Stimulated activated CD8-positive, alpha-beta memory T cell treated with anti-CD3 and anti-CD28 coated beads, Interleukin-7, amount 100 ng/mL, for 48 hours (primary cell): ENCODE data around the gene PHACTR3.
"Not testable (repeated sequence)": the region's sequence is repeated elsewhere in the genome, so short reads cannot be mapped to it uniquely, and the experiment has no call there.

Experiments used
- DNase-seq, 2 donors: peaks; one replicate each; pipeline ENCODE4 v3.0.0-alpha.2; 2020; ENCODE audit warnings: low read depth in 1 of 2; ENCODE audit errors: extremely low read depth in 1 of 2

The PHACTR3 gene

DNA sequence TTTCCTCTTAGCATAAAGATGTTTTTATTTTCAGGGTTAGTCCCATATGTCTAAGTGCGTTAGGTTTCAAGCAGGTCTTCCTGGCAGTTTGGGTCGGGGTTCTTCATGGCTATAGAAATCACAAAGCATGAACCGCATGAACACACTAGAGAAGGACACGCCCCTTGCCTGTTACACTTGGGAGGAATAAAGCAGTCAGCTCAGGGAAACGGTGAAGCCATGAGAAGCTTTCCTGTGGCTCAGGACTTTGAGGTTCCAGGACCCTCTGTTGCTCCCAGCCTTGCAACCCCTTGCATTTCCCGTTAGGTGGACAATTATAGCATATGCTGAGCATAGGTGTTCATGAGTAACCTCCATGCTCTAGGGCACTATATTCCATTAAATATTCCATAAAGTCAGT is 232.4 kb downstream of the PHACTR3 start:
- no peak for DNase-seq

DNA sequence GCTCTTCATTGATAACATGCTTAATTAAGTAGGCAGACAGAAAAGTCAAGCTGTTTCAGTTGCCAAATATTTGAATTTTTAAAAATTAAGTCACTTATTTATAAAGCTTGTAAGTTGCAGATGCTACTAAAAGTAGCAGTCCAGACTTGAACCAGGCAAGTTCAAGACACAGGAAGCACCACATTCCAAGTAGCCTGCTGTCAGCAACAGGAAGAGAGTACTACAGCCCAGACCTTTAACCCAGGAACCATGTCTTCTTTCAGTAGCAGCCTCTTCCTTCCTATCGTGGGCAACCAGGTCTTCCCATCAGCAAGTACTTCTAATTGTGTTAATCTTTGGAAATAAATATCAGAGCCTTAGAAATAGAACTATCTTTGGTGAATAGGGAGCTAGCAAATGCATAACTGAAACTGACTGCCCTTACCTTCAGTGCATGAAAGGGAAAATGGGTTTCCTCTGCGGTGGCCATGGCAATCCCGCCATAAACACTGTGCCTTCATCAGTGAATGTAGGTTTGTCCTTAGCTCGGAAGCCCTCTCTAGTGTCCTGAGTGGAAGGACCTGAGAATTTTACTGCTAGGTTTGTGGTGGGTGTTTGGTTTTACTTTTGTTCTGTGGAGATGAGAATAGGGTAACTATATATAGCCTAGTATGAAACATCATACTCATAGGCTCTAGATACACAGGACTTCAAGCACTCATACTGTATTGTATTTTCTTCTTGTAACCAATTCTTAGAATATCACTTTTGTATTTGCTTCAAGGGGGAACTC is 233.5 kb downstream of the PHACTR3 start:
- no peak for DNase-seq

DNA sequence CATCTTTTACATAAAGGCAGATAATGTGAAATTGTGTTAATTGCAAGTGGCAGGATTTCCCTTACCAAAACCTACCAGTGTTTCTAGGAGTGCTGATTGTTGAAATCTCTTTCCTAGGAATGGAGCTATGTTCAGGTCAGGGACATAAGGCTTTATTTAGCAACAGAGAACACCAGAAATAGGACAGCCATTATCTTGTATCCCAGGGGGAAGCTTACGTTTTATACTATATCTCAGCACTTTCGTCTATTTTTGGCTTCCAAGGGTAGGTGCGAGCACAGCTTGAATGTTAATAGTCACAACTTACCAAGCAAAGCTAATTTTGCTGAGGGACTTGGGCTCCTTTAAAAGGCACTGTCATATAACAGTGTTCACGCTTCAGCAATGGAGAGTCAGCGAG is 235.1 kb downstream of the PHACTR3 start:
- no peak for DNase-seq

DNA sequence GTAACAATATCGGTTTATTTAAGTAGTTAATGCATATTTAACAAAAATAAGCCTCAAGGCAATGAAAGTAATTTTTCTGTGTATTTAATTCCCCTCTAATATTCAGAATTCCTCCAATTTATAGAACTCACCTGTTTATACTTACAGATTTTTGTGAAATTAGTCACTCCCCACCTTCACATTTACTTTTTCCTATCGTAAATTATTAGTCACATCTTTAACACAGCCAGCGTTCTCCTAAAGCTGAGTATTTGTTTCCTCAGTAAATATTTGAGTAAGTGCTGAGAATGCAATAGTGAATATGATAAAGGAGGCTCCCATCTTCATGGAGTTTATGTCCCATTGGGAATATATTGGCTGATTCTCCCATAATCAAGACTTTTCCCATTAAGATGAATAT is 241.1 kb downstream of the PHACTR3 start:
- DNase-seq: no peak

DNA sequence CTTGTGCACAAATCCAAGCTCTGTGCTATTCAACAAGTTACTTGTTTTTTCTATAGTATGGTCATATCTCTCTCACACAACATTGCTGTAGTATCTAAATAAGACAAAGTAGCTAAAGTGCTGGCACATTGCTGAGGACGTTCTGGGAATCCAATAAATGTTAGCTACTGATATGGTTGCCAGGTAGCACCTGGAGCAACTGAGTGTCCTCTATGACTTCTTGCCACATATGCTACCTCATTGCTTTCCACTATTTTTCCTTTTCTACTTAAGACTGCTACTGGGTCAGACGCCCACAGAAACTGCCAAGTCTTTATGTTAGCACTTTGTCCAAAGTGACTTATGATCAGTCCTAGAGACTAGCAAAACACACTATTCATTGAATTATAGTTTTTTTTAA is 243.8 kb downstream of the PHACTR3 start:
- no peak for DNase-seq

DNA sequence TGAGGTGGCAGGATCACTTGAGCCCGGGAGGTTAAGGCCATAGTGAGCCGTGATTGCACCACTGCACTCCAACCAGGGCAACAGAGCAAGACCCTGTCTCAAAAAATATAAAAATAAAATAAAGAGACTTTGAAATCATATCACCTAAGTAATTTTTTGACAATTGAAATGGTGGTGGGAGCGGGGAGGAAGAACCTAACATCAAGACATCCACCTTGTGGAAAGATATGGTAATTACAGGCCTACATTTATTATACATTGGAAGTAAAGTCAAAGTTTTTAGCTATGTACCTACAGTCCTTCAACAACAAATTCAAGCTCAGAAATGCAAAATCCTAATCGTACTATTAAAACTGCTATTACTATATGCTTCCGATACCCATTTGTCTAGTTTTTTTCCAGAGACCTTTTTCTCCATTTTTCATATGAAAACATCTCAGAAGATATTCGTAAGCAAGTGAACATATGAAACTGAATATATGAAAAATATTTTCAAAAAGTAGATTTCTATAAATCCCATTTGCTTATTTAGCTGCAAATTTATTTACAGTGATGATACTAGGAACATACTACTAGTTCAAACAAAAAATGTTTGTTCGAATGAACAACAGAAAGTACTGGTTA is 245.8 kb downstream of the PHACTR3 start:
- no peak for DNase-seq

DNA sequence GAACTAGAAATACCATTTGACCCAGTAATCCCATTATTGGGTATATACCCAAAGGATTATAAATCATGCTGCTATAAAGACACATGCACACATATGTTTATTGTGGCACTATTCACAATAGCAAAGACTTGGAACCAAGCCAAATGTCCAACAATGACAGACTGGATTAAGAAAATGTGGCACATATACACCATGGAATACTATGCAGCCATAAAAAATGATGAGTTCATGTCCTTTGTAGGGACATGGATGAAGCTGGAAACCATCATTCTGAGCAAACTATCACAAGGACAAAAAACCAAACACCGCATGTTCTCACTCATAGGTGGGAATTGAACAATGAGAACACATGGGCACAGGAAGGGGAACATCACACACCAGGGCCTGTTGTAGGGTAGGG is 252.2 kb downstream of the PHACTR3 start:
- not testable (repeated sequence) for DNase-seq

DNA sequence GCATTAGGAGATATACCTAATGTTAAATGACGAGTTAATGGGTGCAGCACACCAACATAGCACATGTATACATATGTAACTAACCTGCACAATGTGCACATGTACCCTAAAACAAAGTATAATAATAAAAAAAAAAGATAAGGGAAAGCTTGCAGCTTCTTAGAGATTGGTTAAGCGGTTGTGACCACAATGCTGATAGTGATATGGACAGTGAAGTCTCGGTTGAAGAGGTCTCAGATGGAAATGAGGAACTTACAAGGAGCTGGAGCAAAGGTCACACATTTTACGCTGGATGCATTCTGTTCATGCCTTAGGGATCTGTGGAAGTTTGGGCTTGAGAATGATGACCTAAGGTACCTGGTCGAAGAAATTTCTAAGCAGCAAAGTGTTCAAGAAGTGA is 252.6 kb downstream of the PHACTR3 start:
- not testable (repeated sequence) for DNase-seq

DNA sequence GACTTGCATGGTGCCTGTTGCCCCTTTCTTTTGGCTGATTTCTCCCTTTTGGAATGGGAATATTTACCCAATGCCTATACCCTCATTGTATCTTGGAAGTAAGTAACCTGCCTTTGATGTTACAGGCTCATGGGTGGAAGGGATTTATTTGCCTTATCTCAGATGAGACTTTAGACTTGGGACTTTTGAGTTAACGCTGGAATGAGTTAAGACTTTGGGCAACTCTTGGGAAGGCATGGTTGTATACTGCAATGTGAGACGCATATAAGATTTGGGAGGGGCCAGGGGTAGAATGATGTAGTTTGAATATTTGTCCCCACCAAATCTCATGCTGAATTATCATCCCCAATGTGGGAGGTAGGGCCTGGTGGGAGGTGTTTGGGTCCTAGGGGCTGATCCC is 253.6 kb downstream of the PHACTR3 start:
- no peak for DNase-seq

DNA sequence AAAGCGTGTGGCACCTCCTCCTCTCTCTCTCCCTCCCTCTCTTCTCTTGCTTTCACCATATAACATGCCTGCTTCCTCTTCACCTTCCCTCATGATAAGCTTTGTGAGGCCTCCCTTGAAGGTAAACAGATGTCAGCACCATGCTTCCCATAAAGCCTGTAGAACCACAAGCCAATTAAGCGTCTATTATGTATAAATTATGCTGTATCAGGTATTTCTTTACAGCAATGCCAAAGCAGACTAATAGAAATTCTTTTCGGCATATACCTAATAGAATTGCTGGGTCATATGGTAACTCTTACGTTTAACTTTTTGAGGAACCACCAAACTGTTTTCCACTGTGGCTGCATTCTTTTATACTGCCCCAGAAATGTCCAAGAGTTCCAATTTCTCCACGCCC is 254.1 kb downstream of the PHACTR3 start:
- no peak for DNase-seq

DNA sequence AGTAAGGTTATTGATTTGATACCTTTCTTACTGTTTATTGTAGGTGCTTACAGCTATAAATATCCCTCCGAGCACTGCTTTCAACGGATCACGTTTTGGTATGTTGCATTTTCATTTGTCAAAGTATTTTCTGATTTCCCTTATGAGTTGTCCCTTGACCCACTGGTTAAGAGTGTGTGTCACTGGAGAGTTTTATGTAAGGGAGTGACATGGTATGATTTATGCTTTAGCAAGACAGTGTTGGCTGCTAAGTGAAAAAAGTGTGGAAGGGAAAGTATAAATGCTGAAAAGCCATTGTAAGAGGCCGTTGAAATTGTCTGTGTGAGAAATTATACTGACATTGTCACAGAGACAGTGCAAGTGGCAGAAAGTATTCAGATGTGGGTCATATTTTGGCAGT is 257.1 kb downstream of the PHACTR3 start:
- DNase-seq: no peak

DNA sequence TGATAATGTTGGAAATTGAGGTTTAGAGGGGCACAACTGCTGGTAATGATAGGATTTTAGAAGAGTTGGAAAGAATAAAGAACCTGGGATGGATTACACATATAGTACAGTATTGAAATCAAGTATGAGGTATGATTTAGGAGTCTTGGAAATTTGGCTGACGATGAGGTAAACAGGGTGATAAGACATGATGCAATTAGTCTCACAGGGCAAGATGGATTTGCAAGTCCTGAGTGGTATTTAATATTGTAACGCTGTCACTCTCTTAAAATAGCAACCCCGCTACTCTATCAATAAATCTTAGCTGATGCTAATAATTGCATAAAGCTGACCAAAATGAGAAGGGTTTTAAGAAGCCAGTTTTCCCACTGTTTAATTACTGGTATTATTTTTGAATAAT is 258.7 kb downstream of the PHACTR3 start:
- DNase-seq: no peak

DNA sequence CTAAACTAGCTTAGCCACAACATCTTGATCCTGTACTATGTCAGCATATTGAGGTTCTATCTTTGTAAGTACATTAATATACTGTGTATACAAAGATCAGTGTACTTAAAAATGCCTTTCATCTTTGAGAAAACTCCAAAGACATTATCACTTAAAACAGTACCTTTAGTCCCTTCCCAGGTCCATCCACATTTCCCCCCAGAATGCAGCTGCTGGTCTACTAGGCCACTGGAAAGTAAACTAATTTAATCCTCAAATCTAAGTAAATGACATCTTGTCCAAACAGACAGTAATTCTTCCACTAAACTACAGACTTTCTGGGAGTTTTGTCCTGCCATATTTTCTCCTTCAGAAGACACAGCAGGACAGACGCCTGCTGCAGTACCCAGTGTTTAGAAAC is 260.4 kb downstream of the PHACTR3 start:
- DNase-seq: no peak

DNA sequence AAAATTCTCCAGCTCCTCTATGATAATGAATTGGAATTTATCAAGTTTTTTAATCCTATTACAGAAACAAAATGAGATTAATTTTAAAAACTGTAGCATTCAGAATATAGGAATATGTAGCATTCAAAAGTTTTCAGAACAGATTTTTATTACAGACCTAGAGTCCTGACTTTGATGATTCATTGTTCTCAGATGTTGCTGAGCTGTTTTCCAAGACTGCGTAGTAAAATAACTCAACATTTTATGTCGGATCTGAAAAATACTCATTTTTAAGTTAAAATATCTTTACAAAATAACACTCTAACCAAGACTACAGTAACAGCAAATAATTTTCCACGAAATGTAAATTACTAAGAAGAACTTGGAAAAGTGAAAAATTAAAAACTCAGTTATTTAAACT is 262.0 kb downstream of the PHACTR3 start:
- DNase-seq: no peak

DNA sequence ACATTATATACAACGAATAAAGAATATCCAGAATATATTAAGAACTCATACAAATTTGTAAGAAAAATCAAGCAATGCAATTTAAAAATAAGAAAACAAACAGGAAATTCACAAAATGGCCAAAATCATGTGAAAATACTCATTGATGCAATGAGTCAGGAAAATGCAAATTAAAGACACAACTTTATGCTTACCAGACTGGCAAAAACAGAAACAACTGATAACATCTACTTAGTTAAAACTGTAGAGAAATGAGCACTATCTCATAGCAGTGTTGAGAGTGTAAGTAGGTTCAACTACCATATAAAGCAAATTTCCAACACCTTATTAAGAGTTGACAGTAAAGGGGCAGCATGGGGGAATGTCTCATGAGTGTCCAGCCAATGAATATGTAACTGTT is 266.8 kb downstream of the PHACTR3 start:
- no peak for DNase-seq

DNA sequence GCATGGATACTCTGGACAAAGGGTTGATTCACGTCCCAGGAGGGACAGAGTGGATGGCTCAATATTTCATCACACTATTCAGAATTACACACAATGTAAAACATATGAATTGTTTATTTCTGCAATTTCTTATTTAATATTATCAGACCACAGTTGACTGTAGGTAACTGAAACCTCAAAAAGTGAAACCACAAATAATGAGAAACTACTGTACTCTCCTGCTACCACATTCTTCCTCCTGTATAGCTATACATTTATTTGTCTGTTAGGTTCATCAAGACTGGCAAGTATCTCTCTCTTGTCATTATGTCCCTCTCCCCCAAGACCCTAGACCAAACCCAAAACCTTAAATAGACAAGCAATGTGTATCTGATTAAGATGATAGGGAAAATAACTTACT is 269.1 kb downstream of the PHACTR3 start:
- DNase-seq: no peak

DNA sequence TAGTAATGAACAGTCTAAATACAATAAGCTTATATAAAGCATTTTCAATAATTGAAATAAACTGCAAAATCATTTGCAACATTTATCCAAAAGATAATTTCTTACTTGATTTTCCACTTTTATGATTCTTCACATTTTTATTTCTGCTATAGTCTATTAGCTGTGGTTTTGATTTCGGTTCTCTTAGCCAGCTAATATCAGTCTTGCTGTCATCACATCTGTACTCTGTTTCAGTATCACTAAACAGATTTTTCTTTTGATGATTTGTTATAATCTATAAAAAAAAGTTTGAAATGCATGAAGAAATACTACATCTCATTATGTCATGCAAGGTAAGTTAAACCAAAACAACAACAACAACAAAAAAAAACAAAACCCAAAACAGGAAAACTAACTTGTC is 275.9 kb downstream of the PHACTR3 start:
- DNase-seq: no peak

DNA sequence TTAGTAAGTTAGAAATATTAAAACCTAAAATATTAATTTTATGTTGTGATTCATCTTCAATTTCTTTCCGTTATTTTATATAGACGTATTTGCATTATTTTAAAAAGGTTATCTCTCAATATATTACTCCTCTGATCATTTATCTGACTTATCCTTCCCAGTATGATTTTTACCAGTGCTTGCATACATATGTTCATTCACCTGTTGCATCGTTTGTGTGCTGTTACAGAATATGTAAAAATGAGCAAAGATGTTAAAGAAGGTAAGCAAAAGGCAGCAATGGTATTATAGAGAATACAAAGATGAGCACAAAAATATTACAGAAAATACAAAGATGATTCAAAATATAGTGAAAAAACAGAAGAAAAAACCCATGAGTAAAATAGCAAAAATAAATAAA is 280.2 kb downstream of the PHACTR3 start:
- no peak for DNase-seq

DNA sequence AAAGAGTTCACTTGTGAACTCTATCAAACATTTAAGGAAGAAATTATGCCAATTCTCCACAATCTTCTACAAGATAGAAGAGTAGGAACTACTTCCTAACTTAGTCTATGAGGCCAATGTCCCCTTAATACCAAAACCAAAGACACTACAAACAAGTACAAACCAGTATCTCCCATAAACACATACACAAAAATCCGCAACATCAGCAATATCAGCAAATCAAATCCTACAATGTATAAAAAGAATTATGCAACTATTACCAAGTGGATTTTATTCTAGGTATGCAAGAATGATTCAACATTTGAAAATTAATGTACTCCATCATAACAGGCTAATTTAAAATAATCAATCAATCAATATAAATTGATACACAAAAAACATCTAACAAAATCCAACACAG is 283.7 kb downstream of the PHACTR3 start:
- no peak for DNase-seq

DNA sequence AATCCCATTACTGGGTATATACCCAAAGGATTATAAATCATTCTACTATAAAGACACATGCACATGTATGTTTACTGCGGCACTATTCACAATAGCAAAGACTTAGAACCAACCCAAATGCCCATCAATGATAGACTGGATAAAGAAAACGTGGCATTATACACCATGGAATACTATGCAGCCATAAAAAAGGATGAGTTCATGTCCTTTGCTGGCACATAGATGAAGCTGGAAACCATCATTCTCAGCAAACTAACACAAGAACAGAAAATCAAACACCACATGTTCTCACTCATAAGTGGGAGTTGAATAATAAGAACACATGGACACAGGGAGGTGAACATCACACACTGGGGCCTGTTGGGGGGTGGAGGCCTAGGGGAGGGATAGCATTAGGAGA is 285.7 kb downstream of the PHACTR3 start:
- DNase-seq: not testable (repeated sequence)

DNA sequence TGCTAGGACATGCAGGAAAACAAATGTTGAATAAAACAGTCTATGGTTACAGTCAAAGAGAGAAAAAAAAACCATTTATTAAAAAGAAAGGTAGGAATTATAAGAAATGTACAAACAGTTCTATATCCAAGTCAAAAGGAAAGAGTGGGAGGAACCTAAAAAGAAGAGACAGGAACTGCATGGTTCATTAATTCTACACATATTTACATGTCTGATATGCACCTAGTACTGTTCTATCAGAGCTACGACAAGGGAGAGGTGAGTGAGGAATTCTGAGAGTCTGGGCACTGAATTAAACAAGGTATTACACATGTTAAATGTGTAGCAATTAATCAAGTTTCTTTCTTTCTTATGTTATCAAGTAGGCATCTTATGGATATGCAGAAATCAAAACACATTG is 287.2 kb downstream of the PHACTR3 start:
- DNase-seq: no peak

DNA sequence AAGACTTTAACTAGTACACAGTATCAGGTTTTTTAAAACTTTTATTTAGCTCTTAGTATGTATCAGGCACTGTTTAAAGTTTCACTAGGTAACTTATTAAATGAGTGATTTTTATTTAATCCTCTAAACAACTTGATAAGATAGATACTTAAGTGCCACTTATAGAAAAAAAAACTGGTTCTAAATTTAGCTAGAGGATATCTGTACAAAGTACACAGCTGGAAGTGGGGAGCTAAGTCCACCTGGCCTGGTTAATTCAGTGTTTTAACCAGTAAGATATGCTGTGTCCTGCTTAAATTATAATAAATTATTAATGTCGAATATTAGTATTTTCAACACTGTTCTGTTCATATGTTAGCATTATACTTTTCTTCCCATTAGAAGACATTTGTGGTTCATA is 291.6 kb downstream of the PHACTR3 start:
- no peak for DNase-seq
